ENCODE data around the gene PLCB4. TPM values are rescaled to one million over a fixed set of nuclear protein-coding genes. Genes with fewer than 3 reads are reported as not detected.

The PLCB4 gene
- total and polyA plus RNA-seq, 2 experiments from 2014 or later: 6.5 to 16.1 TPM

GRCh38 chr20:9137001-9137400 is 68.1 kb downstream of the PLCB4 start:
- no peak overlapping the region for H3K4me3 ChIP-seq
- no peaks in the 10 kb centered on the region for H4K20me1 ChIP-seq (replicated peaks; ENCODE audit: insufficient read depth)
- no peaks in the 10 kb centered on the region; the same call in 2 of the 3 replicates for H3K9me3 Mint-ChIP-seq
- peaks cover 5% of the 10 kb centered on the region; the same call in 2 of the 3 replicates for H3K4me1 Mint-ChIP-seq
- no peak for DNase-seq (ENCODE audit: low spot score)
- H3K27me3 Mint-ChIP-seq (ENCODE audit: insufficient read depth, low read depth, poor library complexity): no peaks in the 10 kb centered on the region
- H2AFZ ChIP-seq: no peak overlapping the region
- H3K9me2 ChIP-seq (ENCODE audit: insufficient read depth): 0 out of 2 replicates have a peak, but pooled peaks cover 8% of the 10 kb centered on the region
- no peak for ATAC-seq
- no peak overlapping the region for H3K4me3 Mint-ChIP-seq
- no peaks in the 10 kb centered on the region for H3K27me3 ChIP-seq (ENCODE audit: insufficient read depth)
- no peak overlapping the region for H3K4me2 ChIP-seq
- no peak overlapping the region for H3K27ac Mint-ChIP-seq
- H3F3A ChIP-seq (replicated peaks; ENCODE audit: low read depth): no peaks in the 10 kb centered on the region
- no peaks in the 10 kb centered on the region for H3K4me1 ChIP-seq (ENCODE audit: insufficient read depth)
- no peaks in the 10 kb centered on the region for H3K36me3 ChIP-seq (ENCODE audit: insufficient read depth)
- TF ChIP-seq ZNF331 (CRISPR knock-in tag; IDR thresholded peaks at IDR 0.05; ENCODE audit: low read depth) (no peak), EZH2 (IDR thresholded peaks at IDR 0.05; ENCODE audit: low read depth, unreplicated experiment) (no peak), ETS1 (IDR thresholded peaks at IDR 0.05) (no peak), ZNF462 (CRISPR knock-in tag; IDR thresholded peaks at IDR 0.05) (no peak), NANOG (IDR thresholded peaks at IDR 0.05; ENCODE audit: borderline replicate concordance) (no peak), REST (IDR thresholded peaks at IDR 0.05; ENCODE audit: unreplicated experiment) (no peak), ZNF114 (CRISPR knock-in tag; IDR thresholded peaks at IDR 0.05) (no peak), CTCF (conservative IDR thresholded peaks at IDR 0.05; ENCODE audit: low read depth in 2 of 2) (no peak), CREB1 (CRISPR knock-in tag; IDR thresholded peaks at IDR 0.05; ENCODE audit: low read depth) (no peak), EZH2phosphoT487 (IDR thresholded peaks at IDR 0.05; ENCODE audit: unreplicated experiment) (no peak), STAT1 (IDR thresholded peaks at IDR 0.05; ENCODE audit: unreplicated experiment) (no peak), POLR2AphosphoS5 (IDR thresholded peaks at IDR 0.05; ENCODE audit: low read depth) (no peak), JUNB (IDR thresholded peaks at IDR 0.05; ENCODE audit: unreplicated experiment) (no peak)
- H3K36me3 Mint-ChIP-seq (ENCODE audit: low read depth): peaks cover 3% of the 10 kb centered on the region; the same call in 1 of the 3 replicates
- H3K79me2 ChIP-seq (replicated peaks; ENCODE audit: insufficient read depth): no peaks in the 10 kb centered on the region; the same call in 1 of the 2 replicates
- no peak overlapping the region for H3K27ac ChIP-seq (ENCODE audit: low read depth)

Measured in GM23338 (cell line).